Suppressor macrophage treated with lipopolysaccharide for 4 hours (primary cell): ENCODE measurements around the gene ITGB4.
A peak's percentile ranks its signal among the peaks of the same experiment; 100 is the strongest.

Source experiments
- DNase-seq: peaks from one replicate; pipeline ENCODE4 v3.0.0-alpha.2; 2020

The ITGB4 gene

GRCh38 chr17:75698659-75699058 lies 22.6 kb upstream of the ITGB4 start:
- DNase-seq, result no peak

GRCh38 chr17:75701288-75701687 lies 20.0 kb upstream of the ITGB4 start:
- DNase-seq, result no peak

- DNase-seq, result no peak
Observed at GRCh38 chr17:75703191-75703590, 18.1 kb upstream of the ITGB4 start.

GRCh38 chr17:75703591-75703990 lies 17.7 kb upstream of the ITGB4 start:
- no peak for DNase-seq

- DNase-seq, result no peak
Observed at GRCh38 chr17:75704963-75705875, 16.0 kb upstream of the ITGB4 start.

- no peak for DNase-seq
Observed at GRCh38 chr17:75706042-75706728, 15.1 kb upstream of the ITGB4 start.

GRCh38 chr17:75707079-75707571 lies 14.1 kb upstream of the ITGB4 start:
- no peak for DNase-seq

- DNase-seq, result no peak
Observed at GRCh38 chr17:75712446-75712845, 8.8 kb upstream of the ITGB4 start.

- no peak for DNase-seq
Observed at GRCh38 chr17:75719732-75720131, 1.5 kb upstream of the ITGB4 start.

GRCh38 chr17:75721463-75722011 lies 278 bp downstream of the ITGB4 start:
- no peak for DNase-seq

- DNase-seq, result no peak
Observed at GRCh38 chr17:75722076-75722475, 817 bp downstream of the ITGB4 start.

- no peak for DNase-seq
Observed at GRCh38 chr17:75722542-75723095, 1.4 kb downstream of the ITGB4 start.

GRCh38 chr17:75723171-75723930 lies 2.1 kb downstream of the ITGB4 start:
- DNase-seq, result peak; percentile 37

GRCh38 chr17:75724016-75725003 lies 3.1 kb downstream of the ITGB4 start:
- DNase-seq, result no peak

- no peak for DNase-seq
Observed at GRCh38 chr17:75725504-75725903, 4.2 kb downstream of the ITGB4 start.

GRCh38 chr17:75727391-75727790 lies 6.1 kb downstream of the ITGB4 start:
- DNase-seq, result no peak

GRCh38 chr17:75729351-75729750 lies 8.1 kb downstream of the ITGB4 start:
- no peak for DNase-seq

- DNase-seq, result no peak
Observed at GRCh38 chr17:75730065-75730464, 8.8 kb downstream of the ITGB4 start.

GRCh38 chr17:75731086-75731715 lies 9.9 kb downstream of the ITGB4 start:
- DNase-seq, result no peak

- no peak for DNase-seq
Observed at GRCh38 chr17:75731716-75732498, 10.6 kb downstream of the ITGB4 start.
